Bronchial epithelial cell (primary cell): ENCODE measurements around the gene C3orf62. TPM values are rescaled to one million over a fixed set of nuclear protein-coding genes. Genes with fewer than 3 reads are reported as not detected.

Experiments
- DNase-seq: peaks from one replicate; pipeline ENCODE4 v3.0.0-alpha.2; 2010; ENCODE audit warnings: low read depth
- FAIRE-seq: peaks from 2 replicates; lab custom pipeline; 2011; peaks lifted over from hg19 to GRCh38; lab: Jason Lieb, UNC
- H3K27me3 ChIP-seq: 2 replicates; pipeline ENCODE4 v1.5.1; 2011; ENCODE audit warnings: low read length; ENCODE audit not compliant: control insufficient read depth, insufficient read depth
- H3K36me3 ChIP-seq: 2 replicates; pipeline ENCODE4 v1.5.1; 2011; ENCODE audit warnings: low read length; ENCODE audit not compliant: control insufficient read depth, insufficient read depth
- H3K4me3 ChIP-seq: 2 replicates; pipeline ENCODE4 v1.5.1; 2011; ENCODE audit warnings: mild to moderate bottlenecking, low read depth, low read length, control low read depth
- total RNA-seq: library from RNA; depleted of rRNA; stranded (reverse); fragments of >200 nt; gene quantifications from 2 replicates; pipeline ENCODE4 v1.2.1, GENCODE V29; 2014
- TF ChIP-seq, protein P1 (sequence below): IDR thresholded peaks from 2 replicates; pipeline ENCODE4 v1.5.1; 2011; ENCODE audit warnings: mild to moderate bottlenecking, moderate library complexity, low read length, control low read depth, inconsistent platforms; ENCODE audit not compliant: insufficient read depth, severe bottlenecking

C3orf62 gene
- total RNA-seq, 1 donor from 2014 or later, result 0.79 TPM

DNA sequence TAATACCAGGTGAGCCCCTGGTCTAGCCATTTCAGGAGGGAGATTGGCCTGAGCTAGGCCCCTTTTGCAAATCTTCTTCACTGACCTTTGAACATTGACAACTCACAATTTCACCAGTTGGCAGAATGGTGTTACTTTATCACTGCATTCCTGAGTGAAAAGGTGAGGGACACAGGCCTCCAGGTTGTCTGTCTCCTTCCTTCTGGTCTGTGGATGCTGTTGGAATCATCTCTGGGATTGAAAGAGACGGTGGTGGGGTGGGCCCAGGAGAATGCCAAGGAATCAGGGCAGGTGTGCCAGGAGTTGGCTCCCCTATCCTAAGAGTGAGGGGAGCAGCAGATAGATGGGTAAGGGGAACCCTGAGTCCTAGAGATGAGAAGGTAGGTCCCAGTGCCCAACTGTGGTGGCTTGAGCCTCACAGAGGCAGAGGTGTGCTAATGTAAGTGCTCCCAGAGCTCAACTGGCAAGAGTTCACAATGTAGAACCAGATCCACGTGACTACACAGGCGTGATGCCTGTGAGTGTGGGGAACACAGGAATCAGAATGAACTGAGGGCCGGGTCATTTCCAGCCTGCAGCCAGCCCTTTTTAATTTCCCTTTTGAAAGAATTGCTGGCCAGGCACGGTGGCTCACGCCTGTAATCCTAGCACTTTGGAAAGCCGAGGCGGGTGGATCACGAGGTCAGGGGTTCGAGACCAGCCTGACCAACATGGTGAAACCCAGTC lies 11.2 kb downstream of the C3orf62 start:
- TF ChIP-seq, protein P1, sequence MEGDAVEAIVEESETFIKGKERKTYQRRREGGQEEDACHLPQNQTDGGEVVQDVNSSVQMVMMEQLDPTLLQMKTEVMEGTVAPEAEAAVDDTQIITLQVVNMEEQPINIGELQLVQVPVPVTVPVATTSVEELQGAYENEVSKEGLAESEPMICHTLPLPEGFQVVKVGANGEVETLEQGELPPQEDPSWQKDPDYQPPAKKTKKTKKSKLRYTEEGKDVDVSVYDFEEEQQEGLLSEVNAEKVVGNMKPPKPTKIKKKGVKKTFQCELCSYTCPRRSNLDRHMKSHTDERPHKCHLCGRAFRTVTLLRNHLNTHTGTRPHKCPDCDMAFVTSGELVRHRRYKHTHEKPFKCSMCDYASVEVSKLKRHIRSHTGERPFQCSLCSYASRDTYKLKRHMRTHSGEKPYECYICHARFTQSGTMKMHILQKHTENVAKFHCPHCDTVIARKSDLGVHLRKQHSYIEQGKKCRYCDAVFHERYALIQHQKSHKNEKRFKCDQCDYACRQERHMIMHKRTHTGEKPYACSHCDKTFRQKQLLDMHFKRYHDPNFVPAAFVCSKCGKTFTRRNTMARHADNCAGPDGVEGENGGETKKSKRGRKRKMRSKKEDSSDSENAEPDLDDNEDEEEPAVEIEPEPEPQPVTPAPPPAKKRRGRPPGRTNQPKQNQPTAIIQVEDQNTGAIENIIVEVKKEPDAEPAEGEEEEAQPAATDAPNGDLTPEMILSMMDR, result no peak
- FAIRE-seq, result no peak
- Histone ChIP-seq H3K27me3 (no peaks in the 10 kb centered on the region), H3K4me3 (no peak overlapping the region), H3K36me3 (peaks cover 4% of the 10 kb centered on the region)
- no peak for DNase-seq

DNA sequence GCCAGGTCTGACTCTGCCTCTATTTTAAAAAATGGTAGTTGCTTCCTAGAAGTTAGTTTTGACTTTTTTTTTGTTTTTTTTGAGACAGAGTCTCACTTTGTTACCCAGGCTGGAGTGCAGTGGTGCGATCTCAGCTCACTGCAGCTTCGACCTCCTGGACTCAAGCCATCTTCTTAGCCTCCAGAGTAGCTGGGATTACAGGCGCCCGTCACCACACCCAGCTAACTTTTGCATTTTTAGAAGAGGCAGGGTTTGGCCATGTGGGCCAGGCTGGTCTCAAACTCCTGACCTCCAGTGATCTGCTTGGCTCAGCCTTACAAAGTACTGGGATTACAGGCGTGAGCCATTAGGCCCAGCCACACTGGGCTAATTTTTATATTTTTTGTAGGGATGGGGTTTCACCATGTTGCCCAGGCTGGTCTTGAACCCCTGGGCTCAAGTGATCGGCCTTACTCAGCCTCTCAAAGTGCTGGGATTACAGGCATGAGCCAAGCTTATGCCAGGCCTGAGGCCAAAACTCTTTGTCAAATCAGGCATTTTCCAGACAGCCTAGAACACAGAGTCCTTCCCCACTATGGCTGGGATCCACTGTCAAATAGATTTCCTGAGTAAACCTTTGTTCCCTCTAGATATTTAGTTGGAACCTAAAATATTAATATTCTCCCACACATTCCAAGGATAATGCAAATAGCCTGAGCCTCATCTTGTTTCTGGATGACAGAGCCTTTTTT lies 13.7 kb downstream of the C3orf62 start:
- FAIRE-seq (no peak), DNase-seq (no peak)
- TF ChIP-seq, protein P1, result no peak
- H3K27me3 ChIP-seq, result no peaks in the 10 kb centered on the region
- H3K4me3 ChIP-seq, result no peak overlapping the region
- no peaks in the 10 kb centered on the region for H3K36me3 ChIP-seq

DNA sequence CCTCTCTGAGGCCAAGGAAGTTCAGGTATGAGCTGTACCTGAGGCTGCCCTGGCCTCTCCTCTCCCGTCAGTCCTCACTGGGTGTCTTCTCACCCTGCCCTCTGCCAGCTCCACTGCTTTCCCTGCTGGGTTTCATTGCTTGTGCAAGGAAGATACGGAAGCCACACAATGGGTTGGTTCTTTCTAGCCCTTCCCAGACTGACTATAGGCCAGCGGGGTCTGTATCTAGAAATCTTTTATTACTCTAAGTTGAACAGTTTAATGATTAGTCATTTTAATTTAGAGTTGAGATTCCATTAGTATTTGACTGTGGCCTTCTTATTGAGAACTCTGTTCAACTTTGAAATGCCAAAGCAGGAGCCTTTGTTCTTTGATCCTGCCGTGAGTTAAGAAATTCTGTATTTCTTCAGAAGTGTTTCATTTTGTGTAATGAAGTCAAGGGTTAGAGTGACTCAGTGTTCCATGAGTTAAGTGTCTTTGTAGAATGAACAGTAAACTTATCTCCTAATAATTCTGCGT lies 16.2 kb downstream of the C3orf62 start:
- H3K4me3 ChIP-seq, result no peak overlapping the region
- H3K36me3 ChIP-seq, result no peaks in the 10 kb centered on the region
- no peaks in the 10 kb centered on the region for H3K27me3 ChIP-seq
- DNase-seq (peak; percentile 17), FAIRE-seq (no peak)
- TF ChIP-seq, protein P1, result no peak

DNA sequence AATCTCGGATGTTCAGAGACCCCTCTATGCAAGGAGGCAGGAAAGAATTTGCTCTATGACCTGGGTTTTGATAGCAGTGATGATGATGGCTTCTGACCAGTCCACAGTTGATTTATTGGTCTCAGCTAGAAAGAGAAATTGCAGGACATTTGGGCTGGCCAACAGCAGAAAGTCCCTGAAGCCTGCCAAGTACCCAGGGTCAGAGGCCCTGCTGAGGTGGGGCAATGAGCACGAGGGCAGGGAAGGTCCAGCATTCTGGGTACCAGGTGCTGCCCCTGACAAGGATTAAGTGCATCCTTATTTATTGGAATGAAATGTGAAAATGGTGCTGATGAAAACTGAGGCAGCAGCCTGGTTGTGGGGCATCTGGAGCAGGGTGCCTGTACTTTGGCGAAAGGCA lies 19.8 kb downstream of the C3orf62 start:
- Histone ChIP-seq H3K27me3 (no peaks in the 10 kb centered on the region), H3K36me3 (no peaks in the 10 kb centered on the region), H3K4me3 (no peak overlapping the region)
- DNase-seq (no peak), FAIRE-seq (no peak)
- TF ChIP-seq, protein P1, result no peak

DNA sequence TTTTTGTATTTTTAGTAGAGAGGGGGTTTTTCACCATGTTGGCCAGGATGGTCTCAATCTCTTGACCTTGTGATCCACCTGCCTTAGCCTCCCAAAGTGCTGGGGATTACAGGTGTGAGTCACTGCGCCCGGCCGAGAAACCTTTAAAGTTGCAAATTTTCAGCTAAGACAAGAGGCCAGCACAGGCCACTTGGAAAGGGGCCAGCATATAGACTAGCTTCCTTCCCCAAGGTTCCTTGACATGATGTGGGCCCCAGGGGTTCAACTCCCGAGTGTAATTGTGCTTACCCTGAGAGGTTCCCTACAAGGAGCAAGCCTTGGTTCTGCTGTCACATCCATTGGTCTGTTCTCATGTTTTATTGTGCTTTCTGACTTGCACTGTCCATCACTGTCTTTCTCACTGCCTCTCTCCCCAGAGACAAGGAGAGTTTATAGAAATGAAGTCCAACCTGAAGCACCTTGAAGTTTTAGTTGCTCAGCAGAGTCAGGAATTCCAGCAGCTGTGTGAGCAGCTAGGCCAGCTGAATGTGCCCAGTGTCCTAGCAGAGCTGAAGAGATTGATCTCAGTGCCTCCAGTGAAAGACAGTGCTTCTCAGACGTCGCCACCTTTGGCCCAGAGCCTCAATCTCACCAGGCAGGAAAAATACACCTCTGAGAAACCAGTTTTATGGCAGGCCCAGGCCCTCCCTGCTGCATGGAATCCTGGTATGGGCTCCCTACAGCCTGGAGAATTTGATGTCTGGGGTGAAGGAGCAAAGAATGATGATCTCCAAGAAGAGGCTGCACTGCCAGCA lies 21.1 kb downstream of the C3orf62 start:
- FAIRE-seq, result no peak
- Histone ChIP-seq H3K27me3 (no peaks in the 10 kb centered on the region), H3K4me3 (no peak overlapping the region), H3K36me3 (no peaks in the 10 kb centered on the region)
- TF ChIP-seq, protein P1, result no peak
- DNase-seq, result no peak
